Activated naive CD4-positive, alpha-beta T cell treated with Interleukin-2 at 50 U/mL for 16 hours (primary cell): ENCODE data around the gene AP3D1.
"Not testable (repeated sequence)": the region's sequence is repeated elsewhere in the genome, so short reads cannot be mapped to it uniquely, and the experiment has no call there.

Source experiments
- DNase-seq: peaks from one replicate; pipeline ENCODE4 v3.0.0-alpha.2; 2020

The AP3D1 gene

GRCh38 chr19:2108251-2109016, 42.9 kb downstream of the AP3D1 start:
- DNase-seq: no peak

GRCh38 chr19:2103045-2103707, 48.2 kb downstream of the AP3D1 start:
- no peak for DNase-seq

GRCh38 chr19:2101417-2102335, 49.7 kb downstream of the AP3D1 start:
- no peak for DNase-seq

GRCh38 chr19:2100719-2101061, 50.7 kb downstream of the AP3D1 start:
- DNase-seq: no peak

GRCh38 chr19:2099937-2100718, 51.2 kb downstream of the AP3D1 start:
- no peak for DNase-seq

- no peak for DNase-seq
Measured at GRCh38 chr19:2099054-2099501, 52.3 kb downstream of the AP3D1 start.

- DNase-seq: no peak
Measured at GRCh38 chr19:2097886-2098327, 53.5 kb downstream of the AP3D1 start.

- peak; percentile 58 for DNase-seq
Measured at GRCh38 chr19:2097203-2097885, 54.0 kb downstream of the AP3D1 start.

- DNase-seq: peak; percentile 99
Measured at GRCh38 chr19:2096480-2097202, 54.7 kb downstream of the AP3D1 start, which contains the start of gene IZUMO4. Gene IZUMO4 (plus strand): TSS chr19:2096915. CDS start chr19:2096946, 31 bp downstream.

GRCh38 chr19:2096034-2096479, 55.3 kb downstream of the AP3D1 start, which contains the start of gene MOB3A:
Gene MOB3A (minus strand): TSS chr19:2096326. CDS start chr19:2078560, 17,766 bp downstream.
- DNase-seq: peak; percentile 87

GRCh38 chr19:2091926-2092525, 59.3 kb downstream of the AP3D1 start:
- DNase-seq: not testable (repeated sequence)

- DNase-seq: no peak
Measured at GRCh38 chr19:2089727-2090053, 61.7 kb downstream of the AP3D1 start.

GRCh38 chr19:2089001-2089711, 62.2 kb downstream of the AP3D1 start:
- no peak for DNase-seq

GRCh38 chr19:2087621-2088100, 63.7 kb downstream of the AP3D1 start:
- DNase-seq: no peak

GRCh38 chr19:2086695-2087620, 64.4 kb downstream of the AP3D1 start:
- DNase-seq: not testable (repeated sequence)

- peak; percentile 93 for DNase-seq
Measured at GRCh38 chr19:2084993-2085720, 66.2 kb downstream of the AP3D1 start.

- peak; percentile 69 for DNase-seq
Measured at GRCh38 chr19:2083174-2083854, 68.1 kb downstream of the AP3D1 start.
